ENCODE results near the gene RASAL2.
"Not testable (repeated sequence)": the region's sequence is repeated elsewhere in the genome, so short reads cannot be mapped to it uniquely, and the experiment has no call there.

Gene RASAL2

DNA sequence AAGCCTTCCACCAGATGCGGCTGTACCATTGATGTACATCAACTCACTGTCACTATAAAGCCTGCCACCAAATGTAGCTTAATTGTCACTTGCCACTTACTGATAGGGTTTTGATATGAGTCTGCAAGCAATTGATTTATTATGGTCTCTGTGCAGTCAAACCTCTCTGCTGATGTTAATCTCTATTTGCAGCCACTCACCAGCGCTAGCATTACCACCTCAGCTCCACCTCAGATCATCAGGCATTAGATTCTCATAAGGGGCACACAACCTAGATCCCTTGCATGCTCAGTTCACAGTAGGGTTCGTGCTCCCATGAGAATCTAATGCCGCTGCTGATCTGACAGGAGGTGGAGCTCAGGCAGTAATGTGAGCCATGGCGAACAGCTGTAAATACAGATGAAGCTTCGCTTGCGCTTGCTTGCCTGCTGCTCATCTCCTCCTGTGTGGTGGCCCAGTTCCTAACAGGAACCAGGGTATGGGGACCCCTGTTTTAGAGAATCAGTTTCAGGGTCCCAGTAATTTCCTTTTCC, 26.7 kb downstream of the RASAL2 start:
- not testable (repeated sequence) for DNase-seq

DNA sequence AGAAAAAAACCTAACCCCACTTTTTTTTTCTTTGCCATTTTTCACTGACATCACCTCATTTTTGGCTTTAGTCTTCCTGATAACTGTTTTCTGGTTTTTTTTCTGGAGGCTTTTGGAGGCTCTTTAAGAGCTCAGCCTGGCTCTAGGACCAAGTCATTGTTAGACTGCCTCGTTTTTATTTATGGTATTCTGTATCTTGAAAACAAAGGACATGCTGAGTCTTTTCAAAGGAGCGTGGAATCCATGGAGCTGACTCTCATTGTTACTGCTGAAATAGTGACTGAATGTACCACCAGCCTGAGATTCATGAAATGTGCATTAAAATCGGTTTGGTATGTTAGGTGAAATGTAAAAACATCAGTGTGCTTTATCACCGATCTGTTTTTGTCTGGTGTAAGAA, 28.0 kb downstream of the RASAL2 start:
- DNase-seq, result no peak

DNA sequence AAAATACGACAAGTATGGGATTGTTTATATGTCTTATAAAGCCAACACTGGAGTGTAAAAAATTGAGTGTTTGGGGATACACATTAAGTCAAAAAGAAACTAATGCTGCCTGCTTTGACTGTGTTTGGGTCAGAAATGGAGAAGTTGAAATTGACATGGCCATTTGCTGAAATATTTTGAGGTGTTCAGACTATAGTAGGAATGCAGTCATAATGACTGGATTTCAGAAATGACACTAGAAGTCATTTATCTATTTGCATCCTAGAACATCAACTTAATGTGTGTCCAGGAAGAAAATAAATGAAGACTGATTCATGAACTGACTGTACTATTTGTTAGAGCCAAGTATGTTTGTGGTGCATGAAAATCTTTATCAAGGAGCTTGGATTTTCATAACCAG, 28.4 kb downstream of the RASAL2 start:
- DNase-seq, result no peak

DNA sequence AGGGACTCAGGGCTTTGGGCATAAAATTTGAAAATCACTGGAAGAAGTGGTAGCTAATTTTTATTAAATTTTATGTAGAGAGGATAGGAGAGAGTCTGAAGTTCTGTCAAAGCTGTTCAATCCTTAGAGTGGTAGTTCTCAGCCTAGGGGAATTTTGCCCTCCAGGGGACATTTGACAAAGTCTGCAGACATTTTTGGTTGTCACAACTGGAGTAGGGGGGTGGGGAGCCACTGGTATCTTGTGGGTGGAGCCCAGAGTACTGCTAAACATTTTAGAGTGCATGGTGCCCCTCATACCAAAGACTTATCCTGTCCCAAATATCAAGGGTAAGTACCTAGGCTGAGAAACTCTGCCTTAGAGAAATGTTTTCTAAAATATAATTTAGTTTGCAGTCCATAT, 30.2 kb downstream of the RASAL2 start:
- no peak for DNase-seq

DNA sequence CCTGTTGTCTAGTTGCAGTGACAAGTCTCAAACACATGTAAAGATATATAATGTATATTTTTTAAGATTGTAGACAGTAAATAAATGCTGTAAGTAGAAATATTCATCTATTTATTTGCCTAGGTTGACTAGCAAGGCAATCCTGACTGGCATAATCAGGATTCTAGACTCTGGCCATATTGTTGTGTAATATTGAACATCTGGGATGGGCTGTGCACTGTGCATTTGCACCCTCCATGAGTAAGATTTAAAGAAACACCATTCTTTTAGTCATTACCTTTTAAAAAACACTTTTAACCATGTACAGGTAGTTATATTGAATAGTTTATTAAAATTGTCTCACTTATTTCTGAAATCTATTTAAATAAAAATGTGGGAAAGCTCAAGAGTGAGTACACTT, 32.4 kb downstream of the RASAL2 start:
- DNase-seq, result no peak

DNA sequence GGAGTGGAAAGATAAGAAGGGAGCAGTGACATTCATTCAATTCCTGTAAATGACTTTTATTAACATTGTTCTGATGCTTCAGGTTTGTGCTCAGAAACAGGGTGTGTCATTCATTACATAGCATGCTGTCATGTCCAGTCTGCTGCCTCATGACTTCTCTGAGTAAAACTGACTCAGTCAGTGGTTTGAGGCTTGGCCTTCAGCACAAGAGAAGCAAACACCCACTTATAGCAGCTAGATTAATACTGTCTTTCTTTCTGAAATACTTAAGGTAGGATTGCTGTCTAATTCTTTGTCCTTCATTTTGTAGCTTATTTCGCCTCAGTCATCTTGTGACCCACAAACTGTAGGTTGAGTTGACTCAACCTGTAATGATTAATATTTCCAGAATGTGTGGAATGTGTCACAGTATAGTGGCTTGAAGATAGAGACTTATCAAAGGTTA, 32.9 kb downstream of the RASAL2 start:
- DNase-seq, result no peak

DNA sequence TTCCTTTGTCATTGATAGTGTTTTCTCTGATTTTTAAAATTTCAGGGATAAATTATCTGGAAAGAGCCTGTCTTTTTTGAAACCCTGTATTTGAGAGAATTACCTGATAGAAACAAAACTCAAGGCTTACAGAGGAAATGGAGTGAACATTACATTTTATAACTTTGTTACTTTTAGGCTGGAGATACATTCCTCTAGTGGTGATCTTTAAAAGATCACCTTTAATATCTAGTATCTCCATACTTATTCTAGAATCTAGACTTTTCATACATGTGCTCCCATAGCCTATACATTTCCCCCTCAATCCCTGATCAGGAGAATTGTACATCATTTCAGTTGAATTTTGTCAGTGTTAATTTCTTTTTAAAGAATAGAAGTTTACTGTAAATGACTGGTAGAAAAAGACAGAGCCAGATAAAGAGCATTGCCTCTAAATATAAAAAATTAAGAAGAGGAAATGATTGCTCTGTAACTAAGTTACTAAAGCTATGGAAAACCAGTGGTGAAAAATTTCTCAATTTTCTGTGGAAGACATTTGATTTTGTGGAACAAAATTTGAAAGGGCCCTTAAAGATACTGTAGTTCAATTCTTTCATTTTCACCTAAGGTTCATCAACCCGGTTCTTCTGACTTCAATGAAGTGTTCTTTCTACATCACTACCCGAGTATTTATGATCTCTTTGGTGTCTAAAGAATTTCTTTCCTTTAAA, 33.7 kb downstream of the RASAL2 start:
- no peak for DNase-seq

DNA sequence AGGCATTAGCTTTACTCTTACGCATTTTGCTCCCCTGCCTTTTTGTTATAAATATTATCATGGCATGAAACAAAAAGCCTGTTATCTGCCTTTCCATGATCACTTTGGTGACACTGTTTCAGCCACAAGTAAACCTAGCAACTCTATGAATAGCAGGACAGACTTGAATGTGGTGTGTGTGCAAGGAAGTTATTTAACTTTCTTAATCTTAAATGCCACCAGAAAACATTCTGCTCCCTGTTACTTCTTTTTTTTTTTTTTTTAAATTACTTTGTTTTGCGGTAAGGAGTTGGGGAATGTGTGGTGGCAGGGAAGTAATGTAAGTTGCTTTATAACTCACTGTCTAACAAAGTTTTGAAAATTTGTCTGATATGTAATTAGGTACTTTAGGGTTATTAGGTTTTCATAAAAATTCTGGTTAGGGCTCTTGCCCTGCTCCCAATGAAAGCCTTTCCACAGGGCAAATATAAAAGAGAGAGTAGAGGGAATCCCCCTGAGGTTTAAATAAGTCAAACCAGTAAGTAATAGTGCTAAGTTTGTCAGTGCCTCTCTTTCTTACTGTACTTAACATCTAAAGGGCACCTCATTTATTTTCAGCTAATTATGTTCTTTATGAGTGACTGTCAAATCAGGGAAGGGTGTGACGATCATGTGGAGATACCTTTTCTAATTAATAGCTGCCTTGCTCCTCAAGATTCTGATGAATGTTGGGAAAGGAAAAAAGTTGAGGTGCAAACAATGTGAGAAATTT, 39.5 kb downstream of the RASAL2 start:
- DNase-seq, result no peak

DNA sequence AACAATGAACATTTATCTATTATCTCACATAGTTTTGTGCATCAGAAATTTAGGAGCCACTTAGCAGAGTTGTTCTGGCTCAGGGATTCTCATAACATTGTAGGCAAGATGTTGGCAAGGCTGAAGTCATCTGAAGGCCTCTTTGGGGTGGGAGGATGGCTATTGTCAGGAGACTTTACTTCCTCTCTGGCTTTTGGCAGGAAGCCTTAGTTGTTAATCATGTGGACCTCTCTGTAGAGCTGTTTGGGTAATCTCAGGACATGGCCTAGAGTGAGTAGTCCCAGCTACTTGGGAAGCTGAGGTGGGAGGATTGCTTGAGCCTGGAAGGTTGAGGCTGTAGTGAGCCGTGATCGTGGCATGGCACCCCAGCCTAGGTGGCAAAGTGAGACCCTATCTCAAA, 40.2 kb downstream of the RASAL2 start:
- no peak for DNase-seq

DNA sequence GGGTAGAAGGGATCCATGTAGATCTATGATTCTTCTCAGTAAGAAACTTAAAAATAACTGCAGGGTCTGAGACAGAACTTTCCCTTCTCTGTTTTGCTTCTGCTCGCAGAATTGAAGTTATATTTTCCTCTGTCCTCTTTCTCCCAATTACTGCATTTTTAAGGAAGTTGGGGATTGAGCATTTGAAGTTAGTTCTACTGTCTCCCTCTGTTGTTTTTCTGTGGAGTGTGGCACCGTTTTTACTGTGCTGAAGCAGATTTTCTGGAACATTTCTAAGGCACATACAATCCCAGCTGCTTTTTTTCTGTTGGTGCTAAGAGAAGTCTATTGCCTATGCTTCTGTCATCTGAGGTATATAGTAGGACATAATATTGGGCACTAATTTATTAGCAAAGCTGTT, 43.3 kb downstream of the RASAL2 start:
- DNase-seq, result no peak

DNA sequence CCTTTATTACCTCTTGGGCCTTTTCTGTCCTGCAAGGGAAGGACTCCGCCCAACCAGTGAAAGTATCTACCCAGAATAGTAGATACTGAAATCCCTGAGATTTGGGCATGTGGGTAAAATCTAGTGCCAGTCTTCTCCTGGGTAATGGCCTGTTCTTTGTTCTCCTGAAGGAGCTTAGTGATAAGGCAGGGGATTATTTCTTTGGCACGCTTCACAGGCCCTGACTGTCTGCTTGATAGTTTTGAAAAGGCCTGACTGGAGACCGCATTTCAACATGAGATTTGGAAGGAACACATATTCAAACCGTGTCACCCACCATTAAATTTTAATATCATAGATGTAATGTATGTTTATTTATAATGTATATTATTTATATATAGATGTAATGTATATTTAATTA, 48.9 kb downstream of the RASAL2 start:
- no peak for DNase-seq

DNA sequence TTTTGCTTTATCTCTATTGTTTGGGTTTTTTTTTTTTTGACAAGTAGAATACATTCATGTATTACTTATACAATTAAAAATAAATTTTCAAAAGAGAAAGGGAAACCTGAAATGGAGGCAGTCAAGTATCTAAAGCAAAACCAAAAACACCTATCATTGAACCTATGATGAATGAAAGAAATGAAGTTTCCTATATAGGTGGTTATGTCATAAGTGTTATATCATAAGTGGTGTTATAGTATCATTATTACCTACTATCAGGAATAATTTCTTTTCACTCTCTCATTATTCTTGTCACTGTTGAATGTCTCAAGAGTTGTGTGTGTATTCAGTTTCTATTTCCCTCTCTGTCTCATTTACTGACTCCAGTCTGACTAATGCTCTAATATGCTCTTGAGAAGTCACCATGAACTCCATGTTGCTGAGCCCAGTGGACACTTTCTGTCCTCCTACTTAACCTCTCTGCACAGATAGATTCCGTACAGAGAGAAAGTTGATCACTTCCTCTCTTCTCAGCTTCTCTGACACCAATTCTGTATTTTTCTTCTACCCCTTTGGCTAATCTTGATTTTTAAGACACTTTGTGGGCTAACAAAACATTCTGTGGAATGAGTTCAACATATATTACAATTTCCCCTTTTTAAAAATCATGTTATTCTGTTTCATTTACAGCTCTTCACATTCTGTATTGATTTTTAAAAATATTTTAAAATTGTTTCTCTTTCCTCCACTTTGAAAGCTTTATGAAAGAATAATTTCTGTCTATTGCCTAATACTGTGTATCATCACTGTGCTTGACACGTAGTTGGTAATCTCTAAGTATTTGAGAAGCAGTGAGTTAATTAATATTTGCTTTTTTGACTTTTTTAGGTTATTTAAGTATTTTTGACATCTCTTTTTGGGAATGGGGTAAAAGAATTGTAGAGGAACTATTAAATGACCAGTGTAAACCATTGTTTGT, 50.1 kb downstream of the RASAL2 start:
- DNase-seq, result no peak

DNA sequence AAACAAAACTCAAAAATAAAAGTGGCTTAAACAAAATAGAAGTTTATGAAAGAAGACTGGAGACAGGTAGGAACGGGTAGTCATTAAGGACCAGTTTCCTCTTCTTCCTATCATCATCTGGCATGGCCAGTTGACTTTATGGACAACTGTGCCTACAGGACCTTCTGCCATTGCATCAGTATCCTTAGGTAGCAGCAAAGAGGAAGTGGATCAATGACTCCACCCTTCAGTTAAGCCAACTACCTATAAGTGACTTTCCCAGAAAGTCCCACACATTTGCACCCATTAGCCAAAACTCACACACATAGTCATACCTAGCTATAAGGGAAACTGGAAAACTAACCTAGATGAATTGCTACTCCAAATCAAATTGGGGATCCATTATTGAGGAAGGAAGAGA, 51.7 kb downstream of the RASAL2 start:
- no peak for DNase-seq

DNA sequence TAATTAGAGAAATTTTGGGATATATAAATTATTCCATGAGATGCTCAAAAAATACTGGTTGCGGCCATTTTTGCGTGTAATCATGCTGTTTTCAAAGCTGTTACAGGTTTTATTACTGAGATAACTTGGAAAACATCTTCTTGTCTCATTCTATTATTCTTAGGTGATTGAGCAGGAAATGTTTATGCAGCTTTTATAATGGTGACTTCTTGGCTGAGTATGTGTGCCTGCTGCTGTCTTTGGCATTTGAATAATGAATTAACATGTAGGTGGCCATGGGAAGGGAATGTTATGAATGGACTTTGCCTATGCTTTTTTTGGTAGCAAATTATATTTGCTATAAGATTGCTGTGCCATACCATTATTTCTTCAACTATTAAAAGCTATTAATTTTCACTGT, 52.5 kb downstream of the RASAL2 start:
- DNase-seq, result no peak

DNA sequence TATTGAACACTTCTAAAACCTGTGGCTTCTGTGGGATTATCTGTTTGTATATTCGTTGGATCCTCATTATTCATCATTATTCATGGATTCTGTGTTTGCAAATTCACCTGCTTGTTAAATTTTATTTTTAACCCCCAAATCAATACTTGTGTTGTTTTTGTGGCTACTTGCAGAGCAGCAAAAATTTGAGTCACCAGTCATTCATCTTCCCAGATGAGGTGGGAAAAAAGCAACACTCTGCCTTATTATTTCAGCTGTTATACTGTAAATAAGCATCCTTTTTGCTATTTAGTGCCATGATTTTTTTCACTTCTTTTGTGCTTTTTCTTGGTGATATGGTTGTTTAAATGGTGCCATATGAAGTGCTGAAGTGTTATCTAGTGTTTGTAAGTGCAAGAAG, 56.7 kb downstream of the RASAL2 start:
- DNase-seq, result no peak

DNA sequence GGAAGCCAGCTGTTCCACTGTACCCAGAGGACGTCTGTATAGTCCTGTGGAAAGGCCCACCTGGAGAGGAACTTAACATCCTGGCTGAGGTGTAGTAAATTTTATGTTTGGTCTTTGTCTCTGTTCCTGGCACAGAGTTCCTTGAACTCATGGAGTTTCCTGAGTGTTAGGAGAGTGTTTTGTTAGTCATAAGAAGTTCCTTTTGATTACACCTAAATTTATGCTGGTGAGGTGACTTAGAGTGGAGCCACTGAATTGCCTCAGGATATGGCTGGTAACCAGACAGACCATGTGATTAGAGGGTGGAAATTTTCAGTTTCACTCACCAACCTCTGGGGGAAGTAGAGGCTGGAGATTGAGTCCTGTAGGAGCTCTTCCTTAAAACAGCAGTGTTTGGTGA, 57.9 kb downstream of the RASAL2 start:
- DNase-seq, result no peak

DNA sequence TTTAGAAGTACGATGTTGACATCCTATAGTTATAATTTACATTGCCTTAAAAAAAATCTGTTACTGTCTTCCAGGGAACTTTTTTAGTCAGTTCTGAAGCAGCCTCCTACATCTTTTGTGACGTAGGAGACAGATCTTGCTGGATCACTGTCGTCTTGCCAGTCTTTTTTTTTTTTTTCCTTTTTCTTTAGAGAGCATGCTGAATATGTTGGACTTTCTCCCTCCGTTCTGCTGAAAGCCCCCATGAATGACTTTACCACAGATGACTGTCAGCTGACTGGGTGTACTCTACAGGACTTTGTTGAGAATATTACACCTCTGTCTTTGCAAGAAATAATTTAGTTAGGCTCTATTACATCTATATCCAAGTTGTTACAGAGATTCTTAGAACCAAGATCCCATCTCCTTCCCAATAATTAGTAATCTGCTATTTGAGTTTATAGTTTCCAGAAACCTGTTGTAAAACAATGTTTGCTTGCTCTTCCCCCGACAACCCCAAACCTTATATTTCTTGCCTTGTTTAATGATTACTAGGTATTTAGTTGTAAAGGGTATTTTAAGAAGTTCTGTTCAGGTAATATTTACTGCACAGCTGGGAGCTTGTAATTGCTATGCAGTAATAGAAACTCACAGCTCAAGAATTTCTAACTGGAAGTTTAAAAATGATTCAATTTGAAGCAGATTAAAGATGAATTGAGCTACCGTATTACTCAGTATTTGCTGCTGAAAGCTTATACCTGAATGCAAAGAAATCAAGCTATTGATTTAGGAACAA, 61.8 kb downstream of the RASAL2 start:
- no peak for DNase-seq

DNA sequence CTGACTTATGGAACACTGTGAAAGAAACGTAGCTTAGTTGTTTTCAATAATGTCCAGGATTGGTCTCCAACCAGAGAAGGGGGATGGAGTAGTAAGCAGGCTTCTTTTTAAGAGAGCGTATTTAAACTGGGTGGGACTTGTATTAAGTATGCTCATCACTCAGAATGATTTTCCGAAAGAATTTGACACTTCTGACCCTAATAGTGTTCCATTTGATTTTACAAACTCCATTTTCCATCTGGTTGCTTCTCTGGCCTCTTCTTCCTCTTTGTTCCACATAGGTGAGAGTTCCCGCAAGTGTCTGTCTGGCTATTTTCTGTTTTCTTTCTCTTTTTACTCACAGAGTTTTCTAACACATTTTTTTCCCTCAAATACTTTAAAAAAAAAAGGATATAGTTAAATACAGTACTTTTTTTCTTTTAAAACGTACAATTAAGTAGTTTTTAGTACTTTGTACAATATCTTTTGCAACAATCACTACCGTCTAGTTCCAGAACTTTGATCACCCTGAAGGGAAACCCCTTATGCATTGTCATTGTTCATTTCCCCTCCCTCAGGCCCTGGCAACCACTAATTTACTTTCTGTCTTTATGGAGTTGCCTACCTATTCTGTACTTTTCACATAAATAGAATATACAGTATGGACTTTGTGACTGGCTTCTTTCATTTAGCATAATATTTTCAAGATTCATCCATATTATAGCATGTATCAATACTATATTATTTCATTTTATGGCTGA, 67.0 kb downstream of the RASAL2 start:
- DNase-seq, result no peak

DNA sequence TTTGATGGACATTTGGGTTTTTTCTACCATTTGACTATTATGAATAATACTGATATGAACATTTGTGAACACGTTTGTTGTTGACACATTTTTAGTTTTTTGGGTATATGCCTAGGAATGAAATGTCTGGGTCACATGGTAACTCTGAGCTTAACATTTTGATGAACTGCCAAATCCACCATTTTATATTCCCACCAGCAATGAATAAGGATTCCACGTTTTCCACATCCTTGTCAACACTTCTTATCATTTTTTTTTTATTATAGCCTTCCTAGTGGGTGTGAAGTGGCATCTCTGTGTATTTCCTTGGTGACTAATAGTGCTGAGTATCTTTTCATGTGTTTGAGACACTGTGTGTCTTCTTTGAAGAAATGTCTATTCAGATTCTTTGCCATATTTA, 67.6 kb downstream of the RASAL2 start:
- DNase-seq, result no peak

DNA sequence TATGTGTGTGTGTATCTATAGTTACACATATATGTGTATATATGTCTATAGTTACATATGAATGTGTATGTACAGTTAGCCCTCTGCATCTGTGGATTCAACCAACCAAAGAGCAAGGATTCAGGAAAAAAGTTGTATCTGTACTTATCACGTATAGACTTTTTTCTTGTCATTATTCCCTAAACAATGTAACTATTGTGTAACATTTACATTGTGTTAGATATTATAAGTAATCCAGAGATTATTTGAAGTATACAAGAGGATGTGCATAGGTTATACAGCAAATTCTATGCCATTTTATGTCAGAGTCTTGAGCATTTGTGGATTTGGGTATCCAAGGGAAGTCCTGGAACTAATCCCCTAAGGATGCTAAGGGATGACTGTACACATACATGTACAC, 71.3 kb downstream of the RASAL2 start:
- no peak for DNase-seq

DNA sequence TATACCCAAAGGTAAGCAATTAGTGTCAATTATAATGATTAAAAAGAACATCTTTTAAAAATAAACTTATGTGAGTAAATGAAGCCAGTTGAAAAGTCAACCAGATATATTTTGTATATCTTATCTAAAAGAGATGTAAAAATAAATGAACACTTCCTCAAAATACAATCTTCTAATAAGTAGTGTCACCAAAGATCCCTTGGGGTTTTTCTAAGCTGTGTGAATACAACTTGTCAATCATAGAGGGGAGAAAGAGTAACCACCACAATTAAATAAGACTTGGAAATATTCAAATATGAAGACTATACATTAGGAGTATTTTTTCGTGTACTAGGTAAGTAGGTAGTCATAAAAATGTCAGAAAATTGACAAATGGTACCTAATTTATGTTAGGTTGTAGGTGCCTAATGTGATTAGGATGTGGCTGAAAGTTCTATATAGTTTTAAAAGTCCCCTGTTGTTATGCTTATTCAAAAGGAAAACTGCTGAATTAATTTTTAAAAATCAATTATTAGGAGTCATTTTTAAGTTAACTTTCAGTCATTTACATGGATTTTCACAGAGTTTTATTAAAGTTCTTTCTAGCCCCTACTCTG, 72.6 kb downstream of the RASAL2 start:
- no peak for DNase-seq
